B cell (primary cell): Measurements from ENCODE around the gene KCNT2. TPM values are rescaled to one million over a fixed set of nuclear protein-coding genes. Genes with fewer than 3 reads are reported as not detected.

Experiments used
- ATAC-seq: fragments of 200-7000 bp; cut with Tn5 transposase; one replicate; pipeline ENCODE4 v1.10.0; 2021; ENCODE audit warnings: low read depth, mild to moderate bottlenecking, moderate number of reproducible peaks, moderate library complexity
- CTCF ChIA-PET: fragments of 350-600 bp; sonication (Branson Sonifier 250); formaldehyde crosslinking; loops from one replicate; lab custom pipeline; 2021; ENCODE audit warnings: antibody characterized with exemption, inconsistent platforms; lab: Charles Lee
- POLR2A ChIA-PET: fragments of 350-600 bp; sonication (Branson Sonifier 250); formaldehyde crosslinking; loops from one replicate; lab custom pipeline; 2021; ENCODE audit warnings: antibody characterized with exemption; lab: Charles Lee
- DNase-seq: peaks from one replicate; pipeline ENCODE4 v3.0.0; 2013
- H2AFZ ChIP-seq: 2 replicates; pipeline ENCODE4 v1.6.1; 2012; ENCODE audit warnings: mild to moderate bottlenecking, low read depth, low read length; ENCODE audit not compliant: insufficient read depth, poor library complexity, severe bottlenecking
- H3K27ac ChIP-seq, 2 donors: 1 replicate in 1 of 2; 2 replicates in 1 of 2; pipeline ENCODE4 v1.5.1; 2012 to 2013; ENCODE audit warnings: low read length in 2 of 2, mild to moderate bottlenecking in 2 of 2, moderate library complexity in 1 of 2
- H3K27me3 ChIP-seq, 4 experiments: fragments of 200-600 bp in 1 of 4; sonication (generic) in 1 of 4; replicated peaks in 1 of 4; 1 replicate in 2 of 4; 2 replicates in 2 of 4; pipeline versions ENCODE4 v1.6.1 to v1.7.0; 2013 to 2016; ENCODE audit warnings: low read length in 3 of 4, mild to moderate bottlenecking in 2 of 4, mixed read lengths in 1 of 4, moderate library complexity in 1 of 4; ENCODE audit not compliant: insufficient read depth in 4 of 4, control insufficient read depth in 3 of 4; ENCODE audit errors: control extremely low read depth in 1 of 4
- H3K36me3 ChIP-seq, 2 experiments: replicated peaks in 1 of 2; 1 replicate in 1 of 2; 2 replicates in 1 of 2; pipeline versions ENCODE4 v1.6.1 to v1.7.1; 2013; ENCODE audit warnings: low read length in 1 of 2; ENCODE audit not compliant: insufficient read depth in 2 of 2, control insufficient read depth in 1 of 2; ENCODE audit errors: control extremely low read depth in 1 of 2, extremely low read depth in 1 of 2
- H3K4me1 ChIP-seq, 2 donors: fragments of 200-600 bp in 1 of 2; sonication (generic) in 1 of 2; 1 replicate in 1 of 2; 2 replicates in 1 of 2; pipeline versions ENCODE4 v1.5.1 to v1.6.1; 2013 to 2017; ENCODE audit warnings: low read length in 2 of 2; ENCODE audit not compliant: control insufficient read depth in 2 of 2, insufficient read depth in 2 of 2
- H3K4me2 ChIP-seq: replicated peaks from 2 replicates; pipeline ENCODE3; 2012; ENCODE audit warnings: mild to moderate bottlenecking, low read depth, low read length; ENCODE audit not compliant: poor library complexity, severe bottlenecking
- H3K4me3 ChIP-seq, 5 experiments: fragments of 200-600 bp in 1 of 5; sonication (generic) in 1 of 5; 1 replicate in 3 of 5; 2 replicates in 2 of 5; pipeline versions ENCODE4 v1.5.1 to v1.7.0; 2011 to 2016; ENCODE audit warnings: low read length in 4 of 5, mild to moderate bottlenecking in 4 of 5, low read depth in 2 of 5, control low read depth in 1 of 5, moderate library complexity in 1 of 5; ENCODE audit not compliant: insufficient read depth in 1 of 5; ENCODE audit errors: control extremely low read depth in 1 of 5, extremely low read depth in 1 of 5
- H3K79me2 ChIP-seq: fragments of 200-600 bp; sonication (generic); one replicate; pipeline ENCODE4 v1.6.0; 2016; ENCODE audit warnings: low read length; ENCODE audit not compliant: control insufficient read depth, insufficient read depth
- H3K9ac ChIP-seq: fragments of 200-600 bp; sonication (generic); 2 replicates; pipeline ENCODE4 v1.6.1; 2017; ENCODE audit warnings: mild to moderate bottlenecking, low read length, moderate library complexity
- H3K9me3 ChIP-seq, 3 donors: one replicate each; pipeline versions ENCODE4 v1.6.1 to v1.7.1; 2013; ENCODE audit warnings: low read length in 2 of 3; ENCODE audit not compliant: control insufficient read depth in 2 of 3, insufficient read depth in 1 of 3; ENCODE audit errors: control extremely low read depth in 1 of 3
- H4K20me1 ChIP-seq: 2 replicates; pipeline ENCODE4 v1.6.0; 2012; ENCODE audit warnings: mild to moderate bottlenecking, low read length; ENCODE audit not compliant: insufficient read depth, control insufficient read depth, poor library complexity, severe bottlenecking
- H3K27ac Mint-ChIP-seq: one replicate; pipeline ENCODE4 v1.8.0; 2021; ENCODE audit warnings: mixed read lengths
- H3K27me3 Mint-ChIP-seq: one replicate; pipeline ENCODE4 v1.8.0; 2021; ENCODE audit warnings: mixed read lengths
- H3K4me1 Mint-ChIP-seq: one replicate; pipeline ENCODE4 v1.8.0; 2021; ENCODE audit warnings: mixed read lengths
- H3K4me3 Mint-ChIP-seq: one replicate; pipeline ENCODE4 v1.8.0; 2021; ENCODE audit warnings: mixed read lengths
- H3K9me3 Mint-ChIP-seq: one replicate; pipeline ENCODE4 v1.8.0; 2022; ENCODE audit warnings: mixed read lengths; ENCODE audit not compliant: insufficient read depth
- CTCF ChIP-seq: fragments of 200-600 bp; IDR thresholded peaks from one replicate; pipeline ENCODE4 v1.8.0; 2022; ENCODE audit warnings: antibody characterized with exemption, mild to moderate bottlenecking
- EZH2 ChIP-seq: IDR thresholded peaks from 2 replicates; pipeline ENCODE4 v1.6.1; 2012; ENCODE audit warnings: borderline replicate concordance, low read depth, mild to moderate bottlenecking, moderate library complexity, low read length; ENCODE audit not compliant: insufficient read depth, poor library complexity, severe bottlenecking
- WGBS: methylation state at CpG from one replicate; pipeline ENCODE4 v1.1.5; 2013; ENCODE audit warnings: missing lambda C conversion rate; ENCODE audit not compliant: insufficient coverage; 5-methylcytosine and 5-hydroxymethylcytosine counted together
- intact Hi-C: fragments of 100-400 bp; cut with micrococcal nuclease; formaldehyde crosslinking; loops from one replicate; pipeline ENCODE4 v1.10.0; 2022
- polyA plus RNA-seq: library from polyadenylated mRNA; depleted of rRNA; stranded (reverse); fragments of >200 nt; gene quantifications from 2 replicates; pipeline ENCODE4 v1.2.3, GENCODE V29; 2012
- total RNA-seq, 2 donors: library from RNA; stranded (reverse); fragments of 120-200 nt in 1 of 2; gene quantifications; 1 replicate in 1 of 2; 2 replicates in 1 of 2; pipeline versions ENCODE4 v1.2.3 to v1.2.4, GENCODE V29; 2013 to 2022

KCNT2 gene
- total and polyA plus RNA-seq, 2 donors (not counting 1 experiment from before 2014, with no cell fraction given) = not detected

GRCh38 chr1:196497817-196498216, 110.4 kb downstream of the KCNT2 start:
- Histone ChIP-seq H3K36me3 (no peaks in the 10 kb centered on the region), H2AFZ (no peak overlapping the region), H3K4me1 (no peaks in the 10 kb centered on the region), H3K79me2 (no peaks in the 10 kb centered on the region), H3K27me3 (no peaks in the 10 kb centered on the region), H3K4me2 (no peak overlapping the region), H3K9me3 (peaks cover 0 to 3% (median 0%) of the 10 kb centered on the region in 3 donors), H4K20me1 (no peaks in the 10 kb centered on the region), H3K4me3 (no peak overlapping the region), H3K27ac (no peak overlapping the region), H3K9ac (no peak overlapping the region)
- ATAC-seq (no peak), DNase-seq (no peak)
- no peak overlapping the region for H3K27ac Mint-ChIP-seq
- H3K9me3 Mint-ChIP-seq = no peaks in the 10 kb centered on the region
- WGBS = 100% methylated on average over 1 of the region's 4 CpGs
- ChIA-PET CTCF (no interaction called here), POLR2A (no interaction called here)
- TF ChIP-seq CTCF = no peak
- no peak for TF ChIP-seq EZH2
- H3K4me3 Mint-ChIP-seq = no peak overlapping the region
- no peaks in the 10 kb centered on the region for H3K27me3 Mint-ChIP-seq
- intact Hi-C loops = no loop called here
- no peaks in the 10 kb centered on the region for H3K4me1 Mint-ChIP-seq

DNA sequence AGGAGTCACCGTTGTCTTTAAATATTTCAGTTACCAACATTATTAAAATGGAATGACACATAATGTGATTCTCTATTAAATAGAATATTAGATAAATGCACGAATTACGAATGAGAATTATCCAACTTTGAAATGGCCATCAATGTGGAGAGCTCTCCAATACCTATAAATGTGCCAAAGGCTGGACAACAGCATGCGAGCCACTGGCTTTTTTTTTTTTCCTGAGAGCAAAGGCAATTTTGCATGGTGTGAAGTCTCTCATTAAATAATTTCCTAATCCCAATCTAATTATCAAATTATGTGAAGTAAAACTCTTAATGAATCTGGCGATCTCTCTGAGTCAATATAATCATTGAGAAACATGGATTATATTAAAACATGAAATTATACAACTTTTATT, 113.5 kb downstream of the KCNT2 start:
- Histone ChIP-seq H3K9me3 (no peaks in the 10 kb centered on the region), H2AFZ (no peak overlapping the region), H3K4me1 (no peaks in the 10 kb centered on the region), H3K27ac (no peak overlapping the region), H3K4me2 (no peak overlapping the region), H3K79me2 (no peaks in the 10 kb centered on the region), H4K20me1 (no peaks in the 10 kb centered on the region), H3K27me3 (no peaks in the 10 kb centered on the region), H3K9ac (no peak overlapping the region), H3K4me3 (no peak overlapping the region), H3K36me3 (no peaks in the 10 kb centered on the region)
- ATAC-seq = no peak
- no peak for DNase-seq
- Mint-ChIP-seq H3K27ac (no peak overlapping the region), H3K4me1 (no peaks in the 10 kb centered on the region), H3K9me3 (no peaks in the 10 kb centered on the region), H3K27me3 (no peaks in the 10 kb centered on the region), H3K4me3 (no peak overlapping the region)
- WGBS = no CpG with 5 or more reads among the region's 5 CpGs
- TF ChIP-seq EZH2 = no peak
- TF ChIP-seq CTCF = no peak
- intact Hi-C loops = no loop called here
- ChIA-PET CTCF (no interaction called here), POLR2A (no interaction called here)
